GM21529 (cell line): Measurements from ENCODE around the gene VAMP5.
"Not testable (repeated sequence)": the region's sequence is repeated elsewhere in the genome, so short reads cannot be mapped to it uniquely, and the experiment has no call there.

Experiments used
- ATAC-seq: cut with Tn5 transposase; IDR thresholded peaks from one replicate; pipeline ENCODE4 v1.9.1; 2021; ENCODE audit not compliant: unreplicated experiment

Gene VAMP5

GRCh38 chr2:85549826-85550225 is 34.4 kb upstream of the VAMP5 start:
- no peak for ATAC-seq

- no peak for ATAC-seq
Measured at GRCh38 chr2:85550486-85550885, 33.7 kb upstream of the VAMP5 start.

GRCh38 chr2:85551698-85552678 is 32.2 kb upstream of the VAMP5 start:
- peak; percentile 77 for ATAC-seq

- ATAC-seq, result no peak
Measured at GRCh38 chr2:85553184-85553583, 31.0 kb upstream of the VAMP5 start.

GRCh38 chr2:85554980-85555612 is 29.1 kb upstream of the VAMP5 start:
- no peak for ATAC-seq

- no peak for ATAC-seq
Measured at GRCh38 chr2:85557130-85557529, 27.1 kb upstream of the VAMP5 start.

GRCh38 chr2:85558160-85558559 is 26.1 kb upstream of the VAMP5 start:
- no peak for ATAC-seq

GRCh38 chr2:85560403-85560726 is 23.9 kb upstream of the VAMP5 start:
- ATAC-seq, result not testable (repeated sequence)

GRCh38 chr2:85560812-85561279 is 23.4 kb upstream of the VAMP5 start:
- ATAC-seq, result peak; percentile 5

- peak; percentile 88 for ATAC-seq
Measured at GRCh38 chr2:85561280-85562212, 22.7 kb upstream of the VAMP5 start, which contains the start of gene GGCX. Gene GGCX (minus strand): TSS chr2:85561493. CDS start chr2:85561428, 65 bp downstream.

- no peak for ATAC-seq
Measured at GRCh38 chr2:85564144-85564563, 20.1 kb upstream of the VAMP5 start.

- no peak for ATAC-seq
Measured at GRCh38 chr2:85566265-85566664, 18.0 kb upstream of the VAMP5 start.

- ATAC-seq, result no peak
Measured at GRCh38 chr2:85575739-85576138, 8.5 kb upstream of the VAMP5 start.

GRCh38 chr2:85577063-85577385 is 7.2 kb upstream of the VAMP5 start:
- ATAC-seq, result no peak

GRCh38 chr2:85577386-85578242 is 6.6 kb upstream of the VAMP5 start, which contains the start of gene VAMP8:
Gene VAMP8 (plus strand): TSS chr2:85577586. CDS start chr2:85577647, 61 bp downstream.
- peak; percentile 77 for ATAC-seq

- peak; percentile 53 for ATAC-seq
Measured at GRCh38 chr2:85578243-85579180, 5.7 kb upstream of the VAMP5 start.

GRCh38 chr2:85579266-85579935 is 4.8 kb upstream of the VAMP5 start:
- ATAC-seq, result no peak

GRCh38 chr2:85580206-85580605 is 4.0 kb upstream of the VAMP5 start:
- no peak for ATAC-seq
